Uterine smooth muscle cell (primary cell): ENCODE measurements around the gene SERPING1. TPM values are rescaled to one million over a fixed set of nuclear protein-coding genes. Genes with fewer than 3 reads are reported as not detected.

Source experiments
- total RNA-seq: library from RNA; depleted of rRNA; stranded (reverse); fragments of >200 nt; gene quantifications from 2 replicates; pipeline ENCODE4 v1.2.3, GENCODE V29; 2014

SERPING1 gene
- 4.3 and 9.6 TPM in 2 replicates for total RNA-seq

GRCh38 chr11:57597461-57597915, at the start of gene SERPING1:
SERPING1 (plus strand) TSS chr11:57597685; CDS start chr11:57598271, 586 bp downstream.

GRCh38 chr11:57567515-57568329, 29.8 kb upstream of the SERPING1 start, which contains the start of gene UBE2L6:
UBE2L6 (minus strand) TSS chr11:57567672; CDS start chr11:57567611, 61 bp downstream.

GRCh38 chr11:57649826-57650738, 52.6 kb downstream of the SERPING1 start, which contains the start of gene YPEL4:
YPEL4 (minus strand) TSS chr11:57649912; CDS start chr11:57647107, 2,805 bp downstream.

GRCh38 chr11:57657194-57658022, 59.9 kb downstream of the SERPING1 start, which contains the start of gene CLP1:
CLP1 (plus strand) TSS chr11:57657762; CDS start chr11:57659477, 1,715 bp downstream.

Other genes with a start within 250 kb of the SERPING1 start
- gene PRG3, start 216.5 kb upstream of the SERPING1 start, total RNA-seq = not detected in 2 replicates
- gene PRG2, start 207.0 kb upstream of the SERPING1 start, total RNA-seq = 0.11 and 0.37 TPM in 2 replicates
- 85.2 and 98.7 TPM in 2 replicates for gene SLC43A3, start 170.6 kb upstream of the SERPING1 start, total RNA-seq
- under 0.01 and 0.25 TPM in 2 replicates for gene RTN4RL2, start 137.2 kb upstream of the SERPING1 start, total RNA-seq
- gene SLC43A1, start 82.0 kb upstream of the SERPING1 start, total RNA-seq = 18.0 and 22.5 TPM in 2 replicates
- gene TIMM10, start 66.9 kb upstream of the SERPING1 start, total RNA-seq = 47.5 and 65.8 TPM in 2 replicates
- not detected in 2 replicates for gene SMTNL1, start 60.1 kb upstream of the SERPING1 start, total RNA-seq
- 36.4 and 50.7 TPM in 2 replicates for gene UBE2L6, start 30.0 kb upstream of the SERPING1 start, total RNA-seq
- gene YPEL4, start 52.2 kb downstream of the SERPING1 start, total RNA-seq = 0.66 and 1.6 TPM in 2 replicates
- 16.4 and 21.9 TPM in 2 replicates for gene CLP1, start 60.1 kb downstream of the SERPING1 start, total RNA-seq
- 26.9 and 29.2 TPM in 2 replicates for gene ZDHHC5, start 70.4 kb downstream of the SERPING1 start, total RNA-seq
- 13.5 and 14.8 TPM in 2 replicates for gene MED19, start 114.5 kb downstream of the SERPING1 start, total RNA-seq
- 50.0 and 65.7 TPM in 2 replicates for gene TMX2, start 114.9 kb downstream of the SERPING1 start, total RNA-seq
- gene SELENOH, start 143.8 kb downstream of the SERPING1 start, total RNA-seq = 94.1 and 131 TPM in 2 replicates
- gene BTBD18, start 154.1 kb downstream of the SERPING1 start, total RNA-seq = not detected in 2 replicates
- gene CTNND1, start 164.1 kb downstream of the SERPING1 start, total RNA-seq = 87.6 and 93.8 TPM in 2 replicates